Vagina (tissue), 2 donors: ENCODE results near the gene PSD. TPM values are rescaled to one million over a fixed set of nuclear protein-coding genes. Genes with fewer than 3 reads are reported as not detected.

Source experiments
- DNase-seq, 2 donors: peaks; one replicate each; pipeline ENCODE4 v3.0.0-alpha.2; 2017; ENCODE audit errors: extremely low spot score in 2 of 2
- H3K27ac ChIP-seq: fragments of 200-600 bp; sonication (generic); one replicate; pipeline ENCODE4 v1.5.1; 2019
- H3K27me3 ChIP-seq: fragments of 200-600 bp; sonication (generic); one replicate; pipeline ENCODE4 v1.5.1; 2019
- H3K36me3 ChIP-seq, 2 donors: fragments of 200-600 bp; sonication (generic); one replicate each; pipeline ENCODE4 v1.5.1; 2017 to 2019
- H3K4me1 ChIP-seq: fragments of 200-600 bp; sonication (generic); one replicate; pipeline ENCODE4 v1.5.1; 2019
- H3K4me3 ChIP-seq, 2 donors: fragments of 200-600 bp; sonication (generic); 1 replicate in 1 of 2; 2 replicates in 1 of 2; pipeline ENCODE4 v1.5.1; 2016 to 2019
- H3K9me3 ChIP-seq: fragments of 200-600 bp; sonication (generic); one replicate; pipeline ENCODE4 v1.5.1; 2019
- CTCF ChIP-seq, 3 experiments: fragments of 450-650 bp in 2 of 3; fragments of 200-600 bp in 1 of 3; sonication (generic) in 1 of 3; IDR thresholded peaks; one replicate each; pipeline ENCODE4 v1.5.1; 2017 to 2019; ENCODE audit warnings: antibody characterized with exemption in 3 of 3, mild to moderate bottlenecking in 2 of 3, moderate library complexity in 2 of 3
- POLR2A ChIP-seq, 2 donors: fragments of 450-650 bp; IDR thresholded peaks; one replicate each; pipeline ENCODE4 v1.6.1; 2017; ENCODE audit warnings: antibody characterized with exemption in 2 of 2, mild to moderate bottlenecking in 2 of 2, moderate library complexity in 2 of 2
- POLR2AphosphoS5 ChIP-seq, 2 donors: sonication (generic); formaldehyde crosslinking; IDR thresholded peaks; one replicate each; pipeline ENCODE4 v1.9.0; 2017; ENCODE audit warnings: antibody characterized with exemption in 2 of 2, mild to moderate bottlenecking in 2 of 2, low read depth in 1 of 2; ENCODE audit not compliant: insufficient read depth in 1 of 2
- intact Hi-C: fragments of 100-400 bp; cut with DNase I; formaldehyde crosslinking; loops from one replicate; pipeline ENCODE4 v1.15.1; 2023
- total RNA-seq: library from RNA; depleted of rRNA; stranded (reverse); fragments of >200 nt; gene quantifications from one replicate; pipeline ENCODE4 v1.2.3, GENCODE V29; 2016

Gene PSD
- total RNA-seq, 1 donor from 2014 or later, result 6.4 TPM

DNA sequence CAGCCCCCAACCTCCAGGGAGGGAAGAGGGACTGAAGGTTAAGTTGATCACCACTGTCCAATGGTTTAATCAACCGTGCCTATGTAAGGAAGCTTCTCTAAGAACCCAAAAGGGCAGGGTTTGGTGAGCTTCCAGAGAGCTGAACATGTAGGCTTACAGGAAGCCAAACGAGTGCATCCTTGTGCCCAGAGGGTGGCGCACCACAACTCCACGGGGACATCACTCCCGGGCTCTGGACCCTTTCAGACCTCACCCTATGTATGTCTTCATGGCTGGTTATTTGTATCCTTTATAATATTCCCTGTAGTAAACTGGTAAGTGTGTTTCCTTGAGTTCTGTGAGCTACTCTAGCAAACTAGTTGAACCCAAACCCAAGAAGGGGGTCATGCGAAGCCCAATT is 34.5 kb downstream of the PSD start:
- H3K9me3 ChIP-seq, result no peaks in the 10 kb centered on the region
- H3K27ac ChIP-seq, result no peak overlapping the region
- no peak overlapping the region for H3K4me3 ChIP-seq
- H3K4me1 ChIP-seq, result no peaks in the 10 kb centered on the region
- H3K36me3 ChIP-seq, result peaks cover 0 to 35% of the 10 kb centered on the region in 2 donors
- H3K27me3 ChIP-seq, result no peaks in the 10 kb centered on the region
- no peak for TF ChIP-seq CTCF (IDR thresholded peaks at IDR 0.05)
- no peak for TF ChIP-seq POLR2A (IDR thresholded peaks at IDR 0.05)
- TF ChIP-seq POLR2AphosphoS5 (IDR thresholded peaks at IDR 0.05; ENCODE audit: insufficient read depth in 1 of 2, low read depth in 1 of 2), result no peak
- intact Hi-C loops, result no loop called here
- DNase-seq, result no peak

- H3K36me3 ChIP-seq, result peaks cover 0 to 38% of the 10 kb centered on the region in 2 donors
- TF ChIP-seq POLR2A (IDR thresholded peaks at IDR 0.05), result no peak
- no peak for TF ChIP-seq CTCF (IDR thresholded peaks at IDR 0.05)
- no peak for TF ChIP-seq POLR2AphosphoS5 (IDR thresholded peaks at IDR 0.05; ENCODE audit: insufficient read depth in 1 of 2, low read depth in 1 of 2)
Observed at GRCh38 chr10:102382871-102383270, 35.7 kb downstream of the PSD start.

DNA sequence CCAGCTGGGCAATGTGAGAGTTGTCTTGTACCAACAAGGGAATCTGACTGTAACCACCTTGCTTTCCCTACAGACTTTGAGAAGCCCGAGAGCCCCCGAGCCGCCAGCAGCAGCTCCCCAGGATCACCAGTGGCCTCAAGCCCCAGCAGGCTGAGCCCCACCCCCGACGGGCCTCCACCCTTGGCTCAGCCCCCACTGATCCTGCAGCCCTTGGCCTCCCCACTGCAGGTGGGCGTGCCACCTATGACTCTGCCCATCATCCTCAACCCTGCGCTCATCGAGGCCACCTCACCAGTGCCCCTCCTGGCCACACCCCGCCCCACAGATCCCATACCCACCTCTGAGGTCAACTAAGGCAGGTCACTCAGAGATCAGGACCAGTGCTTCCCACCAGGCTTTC is 36.6 kb downstream of the PSD start:
- Histone ChIP-seq H3K27me3 (no peaks in the 10 kb centered on the region), H3K36me3 (peaks cover 0 to 44% of the 10 kb centered on the region in 2 donors), H3K27ac (no peak overlapping the region), H3K4me3 (no peak overlapping the region), H3K9me3 (no peaks in the 10 kb centered on the region), H3K4me1 (no peaks in the 10 kb centered on the region)
- intact Hi-C loops, result no loop called here
- TF ChIP-seq POLR2AphosphoS5 (IDR thresholded peaks at IDR 0.05; ENCODE audit: insufficient read depth in 1 of 2, low read depth in 1 of 2), result no peak
- TF ChIP-seq CTCF (IDR thresholded peaks at IDR 0.05), result no peak
- no peak for TF ChIP-seq POLR2A (IDR thresholded peaks at IDR 0.05)
- no peak for DNase-seq

More at GRCh38 chr10:102382871-102383270, 35.7 kb downstream of the PSD start:
- Histone ChIP-seq H3K9me3 (no peaks in the 10 kb centered on the region), H3K27me3 (no peaks in the 10 kb centered on the region), H3K27ac (no peak overlapping the region), H3K4me1 (no peaks in the 10 kb centered on the region), H3K4me3 (no peak overlapping the region)
- no peak for DNase-seq
- intact Hi-C loops, result no loop called here

DNA sequence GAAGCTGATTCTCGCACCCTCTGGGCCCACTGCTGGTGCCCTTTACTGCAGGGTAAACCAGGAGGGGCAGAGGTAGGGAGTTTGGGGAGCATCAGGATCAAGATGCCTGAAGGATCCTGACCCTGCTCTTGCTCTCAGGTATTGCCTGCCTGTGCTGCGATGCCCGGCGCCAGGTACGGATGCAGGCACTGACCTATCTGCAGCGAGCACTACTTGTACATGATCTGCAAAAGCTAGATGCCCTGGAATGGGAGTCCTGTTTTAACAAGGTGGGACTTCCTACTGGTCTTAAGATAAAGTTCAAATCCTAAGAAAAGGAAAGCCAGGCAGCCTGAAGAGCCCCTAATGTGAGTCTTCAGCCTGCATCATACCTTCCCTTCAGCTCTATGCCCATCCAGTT is 39.2 kb downstream of the PSD start:
- H3K36me3 ChIP-seq, result peaks cover 0 to 70% of the 10 kb centered on the region in 2 donors

More for the DNA sequence above, 39.2 kb downstream of the PSD start:
- intact Hi-C loops, result no loop called here
- no peak for DNase-seq
- H3K9me3 ChIP-seq, result no peaks in the 10 kb centered on the region
- H3K4me3 ChIP-seq, result no peak overlapping the region
- no peak overlapping the region for H3K27ac ChIP-seq
- H3K27me3 ChIP-seq, result no peaks in the 10 kb centered on the region
- H3K4me1 ChIP-seq, result no peaks in the 10 kb centered on the region
- TF ChIP-seq POLR2A (IDR thresholded peaks at IDR 0.05), result no peak
- TF ChIP-seq POLR2AphosphoS5 (IDR thresholded peaks at IDR 0.05; ENCODE audit: insufficient read depth in 1 of 2, low read depth in 1 of 2), result no peak
- no peak for TF ChIP-seq CTCF (IDR thresholded peaks at IDR 0.05)
